HCT116 (cell line): ENCODE data around the gene FAM210B. TPM values are rescaled to one million over a fixed set of nuclear protein-coding genes. Genes with fewer than 3 reads are reported as not detected.

Experiments
- ATAC-seq: fragments of 200-7000 bp; cut with Tn5 transposase; 2 replicates; pipeline ENCODE4 v1.9.1; 2020; ENCODE audit warnings: mild to moderate bottlenecking, moderate library complexity
- BruUV-seq: library from RNA; stranded (reverse); fragments of 400-500 nt; replicated peaks from 2 replicates; lab custom pipeline; 2021; lab: Mats Ljungman, UMichigan
- CTCF ChIA-PET: fragments of 300-600 bp; sonication (Branson Sonifier 250); formaldehyde crosslinking; loops from one replicate; lab custom pipeline; 2021; ENCODE audit warnings: antibody characterized with exemption; lab: Charles Lee
- POLR2A ChIA-PET: fragments of 300-600, 350-600 bp; sonication (Branson Sonifier 250); formaldehyde crosslinking; loops from one replicate; lab custom pipeline; 2021; ENCODE audit warnings: antibody characterized with exemption; lab: Charles Lee
- RAD21 ChIA-PET, 2 experiments: fragments of 300-600 bp; sonication (Branson Sonifier 250); formaldehyde crosslinking; loops; one replicate each; lab custom pipeline; 2023; ENCODE audit warnings: low total read pairs in 2 of 2; ENCODE audit not compliant: uncharacterized antibody in 2 of 2, unreplicated experiment in 2 of 2, low non-redundant PET in 1 of 2; lab: Charles Lee
- DNase-seq: peaks from one replicate; pipeline ENCODE4 v3.0.0-alpha.2; 2010; ENCODE audit warnings: low read depth, low spot score
- H2AFZ ChIP-seq: fragments of 200-600 bp; shearing (Covaris generic), sonication (generic); 2 replicates; pipeline ENCODE4 v1.6.1; 2017; ENCODE audit warnings: low read depth, mixed run types, mixed read lengths, antibody characterized with exemption, low read length; ENCODE audit not compliant: poor library complexity, severe bottlenecking
- H3K27ac ChIP-seq: 2 replicates; pipeline ENCODE4 v1.5.1; 2012; ENCODE audit warnings: low read depth, low read length
- H3K27me3 ChIP-seq: fragments of 200-600 bp; sonication (generic); 2 replicates; pipeline ENCODE4 v1.6.1; 2016; ENCODE audit warnings: mixed run types, low read length, mixed read lengths; ENCODE audit not compliant: insufficient read depth
- H3K36me3 ChIP-seq, 2 experiments: fragments of 200-500 bp in 1 of 2; fragments of 200-600 bp in 1 of 2; sonication (Bioruptor generic) in 1 of 2; sonication (generic) in 1 of 2; 2 replicates each; pipeline versions ENCODE4 v1.5.1 to v1.6.1; 2014 to 2016; ENCODE audit warnings: low read length in 2 of 2, inconsistent platforms in 1 of 2, mixed read lengths in 1 of 2, mixed run types in 1 of 2; ENCODE audit not compliant: insufficient read depth in 2 of 2, control insufficient read depth in 1 of 2
- H3K4me1 ChIP-seq, 2 experiments: fragments of 200-600 bp in 1 of 2; sonication (generic) in 1 of 2; 2 replicates each; pipeline versions ENCODE4 v1.5.1 to v1.6.1; 2012 to 2017; ENCODE audit warnings: low read length in 2 of 2, inconsistent platforms in 1 of 2, mild to moderate bottlenecking in 1 of 2, mixed read lengths in 1 of 2, mixed run types in 1 of 2, moderate library complexity in 1 of 2; ENCODE audit not compliant: insufficient read depth in 2 of 2, control insufficient read depth in 1 of 2
- H3K4me2 ChIP-seq: fragments of 200-600 bp; sonication (generic); 2 replicates; pipeline ENCODE4 v1.6.1; 2017; ENCODE audit warnings: mixed run types, low read length, mixed read lengths
- H3K4me3 ChIP-seq, 2 experiments: fragments of 200-600 bp in 1 of 2; sonication (generic) in 1 of 2; replicated peaks in 1 of 2; 2 replicates each; pipeline ENCODE4 v1.5.1; 2011 to 2016; ENCODE audit warnings: low read length in 2 of 2, control low read depth in 1 of 2, low read depth in 1 of 2, mild to moderate bottlenecking in 1 of 2, mixed read lengths in 1 of 2, mixed run types in 1 of 2
- H3K79me2 ChIP-seq: fragments of 200-600 bp; sonication (generic); 2 replicates; pipeline ENCODE4 v1.6.1; 2017; ENCODE audit warnings: mild to moderate bottlenecking, mixed run types, low read length, moderate library complexity, mixed read lengths; ENCODE audit not compliant: insufficient read depth
- H3K9ac ChIP-seq: fragments of 200-600 bp; sonication (generic); 2 replicates; pipeline ENCODE4 v1.6.1; 2016; ENCODE audit warnings: low read length, mixed read lengths
- H3K9me2 ChIP-seq: fragments of 200-600 bp; sonication (generic), shearing (Covaris generic); 2 replicates; pipeline ENCODE4 v1.6.1; 2017; ENCODE audit warnings: mixed run types, mild to moderate bottlenecking, moderate library complexity; ENCODE audit not compliant: insufficient read depth
- H3K9me3 ChIP-seq, 2 experiments: fragments of 200-500 bp in 1 of 2; fragments of 200-600 bp in 1 of 2; sonication (Bioruptor generic) in 1 of 2; sonication (generic) in 1 of 2; 2 replicates each; pipeline ENCODE4 v1.6.1; 2014 to 2017; ENCODE audit warnings: low read length in 2 of 2, mixed read lengths in 2 of 2, inconsistent platforms in 1 of 2, low read depth in 1 of 2, mild to moderate bottlenecking in 1 of 2, mixed run types in 1 of 2, moderate library complexity in 1 of 2; ENCODE audit not compliant: control insufficient read depth in 1 of 2, insufficient read depth in 1 of 2
- H4K20me1 ChIP-seq: fragments of 200-600 bp; sonication (generic), shearing (Covaris generic); 2 replicates; pipeline ENCODE4 v1.6.1; 2017; ENCODE audit warnings: mixed run types, mild to moderate bottlenecking, moderate library complexity; ENCODE audit not compliant: insufficient read depth
- ATF3 ChIP-seq: IDR thresholded peaks from 2 replicates; pipeline ENCODE4 v1.6.1; 2012
- CEBPB ChIP-seq: IDR thresholded peaks from 2 replicates; pipeline ENCODE4 v1.6.1; 2012; ENCODE audit warnings: low read depth
- CTCF ChIP-seq, 3 experiments: fragments of 200-600 bp in 1 of 3; sonication (generic) in 1 of 3; IDR thresholded peaks in 2 of 3; conservative IDR thresholded peaks in 1 of 3; 2 replicates each; pipeline ENCODE4 v1.5.1; 2012 to 2017; ENCODE audit warnings: low read depth in 2 of 3, low read length in 2 of 3, antibody characterized with exemption in 1 of 3, borderline replicate concordance in 1 of 3, control low read depth in 1 of 3, mild to moderate bottlenecking in 1 of 3, mixed read lengths in 1 of 3, mixed run types in 1 of 3, moderate library complexity in 1 of 3; ENCODE audit not compliant: insufficient read depth in 1 of 3
- EGR1 ChIP-seq: IDR thresholded peaks from 2 replicates; pipeline ENCODE4 v1.6.1; 2012; ENCODE audit warnings: low read depth
- EZH2phosphoT487 ChIP-seq: fragments of 200-600 bp; IDR thresholded peaks from 2 replicates; pipeline ENCODE4 v1.6.1; 2018; ENCODE audit warnings: antibody characterized with exemption, borderline replicate concordance
- FOSL1 ChIP-seq: IDR thresholded peaks from 2 replicates; pipeline ENCODE4 v1.6.1; 2012; ENCODE audit warnings: low read depth
- JUND ChIP-seq: IDR thresholded peaks from 2 replicates; pipeline ENCODE4 v1.6.1; 2012
- POLR2AphosphoS5 ChIP-seq: IDR thresholded peaks from 2 replicates; pipeline ENCODE4 v1.6.1; 2011; ENCODE audit warnings: mild to moderate bottlenecking, low read depth, low read length, moderate library complexity
- intact Hi-C: fragments of 100-400 bp; cut with micrococcal nuclease; formaldehyde crosslinking; loops from 2 replicates; pipeline ENCODE4 v1.10.0; 2022
- total RNA-seq: library from RNA; stranded (reverse); gene quantifications from one replicate; pipeline ENCODE4 v1.2.1, GENCODE V29; 2021; ENCODE audit not compliant: unreplicated experiment

Gene FAM210B
- total RNA-seq, 1 experiment from 2014 or later: 12.0 TPM

- peaks cover 10% of the 10 kb centered on the region; the same call in 1 of the 2 replicates for H3K27me3 ChIP-seq
- intact Hi-C loops: no loop called here
- ATAC-seq: no peak
- H3K4me1 ChIP-seq: no peaks in the 10 kb centered on the region
- no peak overlapping the region for H3K27ac ChIP-seq
- no peak overlapping the region for H3K4me2 ChIP-seq
- CTCF ChIA-PET: no interaction called here
- H3K9me3 ChIP-seq: no peaks in the 10 kb centered on the region
- H3K9ac ChIP-seq: no peak overlapping the region
- RAD21 ChIA-PET: no interaction called here
- H3K9me2 ChIP-seq: no peaks in the 10 kb centered on the region
- H3K4me3 ChIP-seq: no peak overlapping the region
- BruUV-seq: no TSS peak
- no peaks in the 10 kb centered on the region for H3K79me2 ChIP-seq
- no peaks in the 10 kb centered on the region for H3K36me3 ChIP-seq
- H2AFZ ChIP-seq: no peak overlapping the region
- TF ChIP-seq FOSL1 (no peak), EZH2phosphoT487 (no peak), CEBPB (no peak), JUND (no peak), ATF3 (no peak), CTCF (IDR thresholded peaks at IDR 0.05 in 2 of 3, conservative IDR thresholded peaks at IDR 0.05 in 1 of 3; ENCODE audit: borderline replicate concordance in 1 of 3, insufficient read depth in 1 of 3, low read depth in 2 of 3, low read length in 2 of 3) (no peak)
- TF ChIP-seq, all 23 proteins: peak for 0
- DNase-seq: no peak
- POLR2A ChIA-PET: no interaction called here
- H4K20me1 ChIP-seq: no peaks in the 10 kb centered on the region
These were observed 12.9 kb upstream of the FAM210B start for GRCh38 chr20:56345911-56346310.

GRCh38 chr20:56347628-56348304, 11.0 kb upstream of the FAM210B start:
- ChIA-PET CTCF (no interaction called here), RAD21 (no interaction called here), POLR2A (no interaction called here)
- no peaks in the 10 kb centered on the region for H3K36me3 ChIP-seq
- no peak for DNase-seq
- H3K4me3 ChIP-seq: no peak overlapping the region
- intact Hi-C loops: no loop called here
- no peaks in the 10 kb centered on the region for H3K79me2 ChIP-seq
- no TSS peak for BruUV-seq
- no peaks in the 10 kb centered on the region for H3K4me1 ChIP-seq
- no peak overlapping the region for H3K27ac ChIP-seq
- TF ChIP-seq CTCF (IDR thresholded peaks at IDR 0.05 in 2 of 3, conservative IDR thresholded peaks at IDR 0.05 in 1 of 3; ENCODE audit: borderline replicate concordance in 1 of 3, insufficient read depth in 1 of 3, low read depth in 2 of 3, low read length in 2 of 3) (no peak), EGR1 (no peak), POLR2AphosphoS5 (no peak)
- no peak overlapping the region for H2AFZ ChIP-seq
- no peaks in the 10 kb centered on the region for H3K9me2 ChIP-seq
- H3K9me3 ChIP-seq: no peaks in the 10 kb centered on the region
- peaks cover 4% of the 10 kb centered on the region; the same call in 1 of the 2 replicates for H3K27me3 ChIP-seq
- no peak overlapping the region for H3K9ac ChIP-seq
- H3K4me2 ChIP-seq: no peak overlapping the region
- H4K20me1 ChIP-seq: no peaks in the 10 kb centered on the region
- no peak for ATAC-seq
